ENCODE data around the gene NPC2. TPM values are rescaled to one million over a fixed set of nuclear protein-coding genes. Genes with fewer than 3 reads are reported as not detected.

NPC2 gene
- total RNA-seq, 4 donors from 2014 or later, result 75.9 to 176 (median 92.9) TPM

- H3K27ac ChIP-seq, result no peak overlapping the region
- intact Hi-C loops (cut with DNase I; ENCODE audit: low total_unique reads), result no loop called here
Observed at GRCh38 chr14:74532246-74532645, 39.1 kb upstream of the NPC2 start.

GRCh38 chr14:74531467-74531866 is 38.4 kb upstream of the NPC2 start:
- Histone ChIP-seq H3K27ac (no peak overlapping the region), H3K4me1 (no peaks in the 10 kb centered on the region), H3K9me3 (no peaks in the 10 kb centered on the region), H3K27me3 (no peaks in the 10 kb centered on the region), H3K4me3 (no peak overlapping the region), H3K36me3 (no peaks in the 10 kb centered on the region)
- DNase-seq (no peak), ATAC-seq (no peak)
- intact Hi-C loops (cut with DNase I; ENCODE audit: low total_unique reads), result no loop called here
- TF ChIP-seq CTCF (IDR thresholded peaks at IDR 0.05 in 4 of 5, conservative IDR thresholded peaks at IDR 0.05 in 1 of 5), result no peak
- no peak for TF ChIP-seq POLR2A (IDR thresholded peaks at IDR 0.05)
- in situ Hi-C loops (cut with MboI; ENCODE audit: low sequenced_read_pairs in 4 of 4), result no loop called here

More at GRCh38 chr14:74532246-74532645, 39.1 kb upstream of the NPC2 start:
- Histone ChIP-seq H3K9me3 (no peaks in the 10 kb centered on the region), H3K36me3 (no peaks in the 10 kb centered on the region), H3K27me3 (no peaks in the 10 kb centered on the region), H3K4me3 (no peak overlapping the region), H3K4me1 (no peaks in the 10 kb centered on the region)
- DNase-seq (no peak), ATAC-seq (no peak)
- TF ChIP-seq POLR2A (IDR thresholded peaks at IDR 0.05) (no peak), CTCF (IDR thresholded peaks at IDR 0.05 in 4 of 5, conservative IDR thresholded peaks at IDR 0.05 in 1 of 5) (no peak)
- in situ Hi-C loops (cut with MboI; ENCODE audit: low sequenced_read_pairs in 4 of 4), result no loop called here

- intact Hi-C loops (cut with DNase I; ENCODE audit: low total_unique reads), result no loop called here
- Histone ChIP-seq H3K4me1 (no peaks in the 10 kb centered on the region), H3K27ac (no peak overlapping the region), H3K9me3 (no peaks in the 10 kb centered on the region), H3K36me3 (no peaks in the 10 kb centered on the region), H3K4me3 (no peak overlapping the region), H3K27me3 (no peaks in the 10 kb centered on the region)
- TF ChIP-seq POLR2A (IDR thresholded peaks at IDR 0.05), result no peak
- no peak for TF ChIP-seq CTCF (IDR thresholded peaks at IDR 0.05 in 4 of 5, conservative IDR thresholded peaks at IDR 0.05 in 1 of 5)
- DNase-seq (no peak), ATAC-seq (no peak)
- in situ Hi-C loops (cut with MboI; ENCODE audit: low sequenced_read_pairs in 4 of 4), result no loop called here
Observed at GRCh38 chr14:74531006-74531405, 37.9 kb upstream of the NPC2 start.

- TF ChIP-seq CTCF (IDR thresholded peaks at IDR 0.05 in 4 of 5, conservative IDR thresholded peaks at IDR 0.05 in 1 of 5), result no peak
- TF ChIP-seq POLR2A (IDR thresholded peaks at IDR 0.05), result no peak
- H3K36me3 ChIP-seq, result no peaks in the 10 kb centered on the region
- H3K9me3 ChIP-seq, result no peaks in the 10 kb centered on the region
- DNase-seq, result no peak
- in situ Hi-C loops (cut with MboI; ENCODE audit: low sequenced_read_pairs in 4 of 4), result no loop called here
- no peaks in the 10 kb centered on the region for H3K27me3 ChIP-seq
- ATAC-seq, result no peak
- peaks cover 8 to 9% of the 10 kb centered on the region in 2 donors for H3K4me1 ChIP-seq
- intact Hi-C loops (cut with DNase I; ENCODE audit: low total_unique reads), result no loop called here
- no peak overlapping the region for H3K4me3 ChIP-seq
- H3K27ac ChIP-seq, result no peak overlapping the region
Observed at GRCh38 chr14:74528886-74529285, 35.8 kb upstream of the NPC2 start.

GRCh38 chr14:74528406-74528805 is 35.3 kb upstream of the NPC2 start:
- Histone ChIP-seq H3K4me1 (peaks cover 8 to 9% of the 10 kb centered on the region in 2 donors), H3K27ac (no peak overlapping the region), H3K36me3 (no peaks in the 10 kb centered on the region), H3K27me3 (no peaks in the 10 kb centered on the region), H3K4me3 (no peak overlapping the region), H3K9me3 (no peaks in the 10 kb centered on the region)
- intact Hi-C loops (cut with DNase I; ENCODE audit: low total_unique reads) (no loop called here), in situ Hi-C loops (cut with MboI; ENCODE audit: low sequenced_read_pairs in 4 of 4) (no loop called here)
- DNase-seq (no peak), ATAC-seq (no peak)
- TF ChIP-seq POLR2A (IDR thresholded peaks at IDR 0.05), result no peak
- no peak for TF ChIP-seq CTCF (IDR thresholded peaks at IDR 0.05 in 4 of 5, conservative IDR thresholded peaks at IDR 0.05 in 1 of 5)

All from gastrocnemius medialis (tissue), 4 donors.